Astrocyte of the spinal cord (primary cell): ENCODE data around the gene TTLL3.
A peak's percentile ranks its signal among the peaks of the same experiment; 100 is the strongest.
"Not testable (repeated sequence)": the region's sequence is repeated elsewhere in the genome, so short reads cannot be mapped to it uniquely, and the experiment has no call there.

Source experiments
- DNase-seq: peaks from one replicate; pipeline ENCODE4 v3.0.0; 2011; ENCODE audit warnings: low read depth, low spot score
- H3K4me3 ChIP-seq: 2 replicates; pipeline ENCODE4 v1.5.1; 2011; ENCODE audit warnings: low read depth, mild to moderate bottlenecking, low read length, moderate library complexity
- in situ Hi-C: cut with HindIII; loops from 2 replicates; pipeline ENCODE4 v1.10.0; 2017; ENCODE audit warnings: low sequenced_read_pairs
- TF ChIP-seq, protein P1 (sequence below): IDR thresholded peaks from 2 replicates; pipeline ENCODE4 v1.5.1; 2012; ENCODE audit warnings: low read depth, mild to moderate bottlenecking, low read length, inconsistent platforms

TTLL3 gene

DNA sequence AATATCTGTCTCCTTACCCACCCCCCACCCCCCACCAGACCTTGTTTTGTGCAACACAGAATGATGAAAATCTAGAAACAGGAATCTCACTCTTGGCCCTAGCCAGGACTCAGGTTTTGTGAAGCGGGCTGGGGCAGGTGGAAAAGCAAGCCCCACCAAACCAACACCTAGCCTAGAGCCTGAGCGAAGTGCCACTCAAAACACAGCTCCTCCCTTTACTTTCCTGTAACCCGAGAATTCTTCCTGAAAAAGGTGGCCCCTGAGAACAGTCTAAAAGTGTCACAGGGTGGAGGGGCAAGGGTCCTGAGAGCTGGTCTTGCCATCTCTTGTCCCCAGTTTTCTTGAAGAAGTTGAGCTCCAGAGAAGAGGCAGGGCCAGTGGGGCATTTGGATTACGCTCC is 51.1 kb downstream of the TTLL3 start:
- DNase-seq = no peak
- H3K4me3 ChIP-seq = no peak overlapping the region
- TF ChIP-seq, protein P1, sequence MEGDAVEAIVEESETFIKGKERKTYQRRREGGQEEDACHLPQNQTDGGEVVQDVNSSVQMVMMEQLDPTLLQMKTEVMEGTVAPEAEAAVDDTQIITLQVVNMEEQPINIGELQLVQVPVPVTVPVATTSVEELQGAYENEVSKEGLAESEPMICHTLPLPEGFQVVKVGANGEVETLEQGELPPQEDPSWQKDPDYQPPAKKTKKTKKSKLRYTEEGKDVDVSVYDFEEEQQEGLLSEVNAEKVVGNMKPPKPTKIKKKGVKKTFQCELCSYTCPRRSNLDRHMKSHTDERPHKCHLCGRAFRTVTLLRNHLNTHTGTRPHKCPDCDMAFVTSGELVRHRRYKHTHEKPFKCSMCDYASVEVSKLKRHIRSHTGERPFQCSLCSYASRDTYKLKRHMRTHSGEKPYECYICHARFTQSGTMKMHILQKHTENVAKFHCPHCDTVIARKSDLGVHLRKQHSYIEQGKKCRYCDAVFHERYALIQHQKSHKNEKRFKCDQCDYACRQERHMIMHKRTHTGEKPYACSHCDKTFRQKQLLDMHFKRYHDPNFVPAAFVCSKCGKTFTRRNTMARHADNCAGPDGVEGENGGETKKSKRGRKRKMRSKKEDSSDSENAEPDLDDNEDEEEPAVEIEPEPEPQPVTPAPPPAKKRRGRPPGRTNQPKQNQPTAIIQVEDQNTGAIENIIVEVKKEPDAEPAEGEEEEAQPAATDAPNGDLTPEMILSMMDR = no peak
- in situ Hi-C loops = no loop called here

DNA sequence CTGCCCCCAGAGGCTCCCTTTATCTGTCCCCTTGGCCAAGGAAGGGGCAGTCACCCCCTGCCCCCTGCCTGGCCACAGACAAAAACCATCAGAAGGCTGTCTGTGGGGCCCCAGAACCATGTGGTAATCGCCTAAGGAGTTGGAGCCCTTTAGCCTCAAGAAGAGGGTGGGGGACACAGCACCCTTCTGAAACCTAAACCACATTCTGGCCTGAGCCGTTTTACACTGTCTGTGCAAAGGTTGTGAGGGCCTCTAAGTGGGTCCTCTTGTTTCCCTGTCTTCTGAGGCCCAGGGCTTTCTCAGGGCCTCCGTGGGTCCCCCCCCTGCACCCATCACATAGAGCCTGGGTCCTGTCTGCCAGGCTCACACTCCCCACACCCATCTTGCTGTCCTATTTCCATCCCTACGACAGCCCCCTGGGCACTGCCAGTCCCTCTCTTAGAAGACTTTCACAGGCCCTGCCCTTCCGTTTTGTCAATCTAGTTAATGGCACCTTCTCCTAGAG is 51.6 kb downstream of the TTLL3 start:
- TF ChIP-seq, protein P1 = no peak
- no peak overlapping the region for H3K4me3 ChIP-seq
- DNase-seq = no peak
- in situ Hi-C loops = no loop called here

DNA sequence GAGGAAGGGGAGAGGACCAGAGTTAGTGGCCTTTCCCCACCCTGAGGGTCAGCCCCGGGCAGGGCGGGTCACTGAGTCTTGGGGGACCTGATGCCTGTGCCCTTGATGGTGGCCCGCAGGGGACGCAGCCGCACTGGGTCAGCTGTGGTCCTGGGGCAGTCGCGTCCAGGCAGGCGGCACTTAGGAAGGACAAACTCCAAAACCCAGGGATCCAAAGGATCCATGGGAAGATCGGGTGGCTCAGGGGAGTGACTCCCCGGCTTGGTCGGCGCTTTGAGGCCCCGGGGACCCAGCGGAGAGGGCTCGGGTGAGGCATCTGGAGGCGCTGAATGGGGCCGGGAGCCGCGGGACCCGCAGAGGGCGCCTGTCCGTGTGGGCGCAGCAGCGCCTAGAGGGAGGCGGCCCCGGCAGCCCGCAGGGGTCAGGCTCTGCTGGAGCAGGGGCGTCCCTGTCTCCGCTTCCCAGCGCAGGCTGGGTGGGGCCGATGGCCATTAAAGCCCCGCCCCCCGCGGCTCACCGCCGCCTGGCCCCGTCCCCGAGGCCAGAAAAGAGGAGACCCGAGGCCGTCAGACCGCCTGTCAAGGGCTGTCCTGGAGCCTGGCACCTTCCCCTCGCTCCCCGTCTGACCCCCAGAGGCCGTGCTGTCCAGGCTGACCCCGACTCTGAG is 52.5 kb downstream of the TTLL3 start:
- DNase-seq = peak; percentile 18
- no peak overlapping the region for H3K4me3 ChIP-seq
- TF ChIP-seq, protein P1 = peak; percentile 29
- in situ Hi-C loops = no loop called here

DNA sequence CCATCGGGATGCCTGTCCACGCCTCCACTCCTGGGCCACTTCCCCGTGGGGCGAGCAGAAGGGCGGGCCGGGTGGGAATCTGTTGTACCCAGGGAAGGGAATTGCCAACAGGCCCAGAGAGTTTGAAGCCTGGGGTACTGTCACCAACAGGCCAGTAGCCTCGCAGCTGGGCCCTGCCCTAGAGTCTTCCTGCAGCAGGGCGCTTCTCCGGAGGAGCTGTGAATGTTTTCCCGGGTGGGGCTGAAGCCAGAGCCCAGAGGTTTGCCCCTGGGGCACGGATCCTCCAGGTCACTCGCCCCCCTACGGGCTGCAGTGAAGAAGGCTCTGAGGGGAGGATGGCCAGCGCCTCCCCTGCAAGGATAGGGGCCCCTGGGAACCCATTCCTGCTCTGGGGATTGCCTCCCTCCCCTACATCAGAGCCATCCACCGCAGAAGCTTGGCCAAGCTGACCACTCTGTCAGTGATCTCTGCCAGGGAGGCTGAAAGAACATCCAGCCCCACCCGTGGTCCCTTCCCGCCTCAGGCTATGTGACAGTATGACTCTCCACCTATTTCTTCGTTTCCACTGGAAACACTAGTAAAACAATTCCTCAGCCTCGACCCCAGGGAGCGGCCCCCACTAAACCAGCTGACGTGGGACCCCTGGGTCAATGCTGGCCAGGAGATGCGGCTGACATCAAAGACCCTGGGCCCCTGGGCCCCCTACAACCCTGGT is 53.2 kb downstream of the TTLL3 start:
- TF ChIP-seq, protein P1 = no peak
- no peak overlapping the region for H3K4me3 ChIP-seq
- DNase-seq = no peak
- in situ Hi-C loops = no loop called here

DNA sequence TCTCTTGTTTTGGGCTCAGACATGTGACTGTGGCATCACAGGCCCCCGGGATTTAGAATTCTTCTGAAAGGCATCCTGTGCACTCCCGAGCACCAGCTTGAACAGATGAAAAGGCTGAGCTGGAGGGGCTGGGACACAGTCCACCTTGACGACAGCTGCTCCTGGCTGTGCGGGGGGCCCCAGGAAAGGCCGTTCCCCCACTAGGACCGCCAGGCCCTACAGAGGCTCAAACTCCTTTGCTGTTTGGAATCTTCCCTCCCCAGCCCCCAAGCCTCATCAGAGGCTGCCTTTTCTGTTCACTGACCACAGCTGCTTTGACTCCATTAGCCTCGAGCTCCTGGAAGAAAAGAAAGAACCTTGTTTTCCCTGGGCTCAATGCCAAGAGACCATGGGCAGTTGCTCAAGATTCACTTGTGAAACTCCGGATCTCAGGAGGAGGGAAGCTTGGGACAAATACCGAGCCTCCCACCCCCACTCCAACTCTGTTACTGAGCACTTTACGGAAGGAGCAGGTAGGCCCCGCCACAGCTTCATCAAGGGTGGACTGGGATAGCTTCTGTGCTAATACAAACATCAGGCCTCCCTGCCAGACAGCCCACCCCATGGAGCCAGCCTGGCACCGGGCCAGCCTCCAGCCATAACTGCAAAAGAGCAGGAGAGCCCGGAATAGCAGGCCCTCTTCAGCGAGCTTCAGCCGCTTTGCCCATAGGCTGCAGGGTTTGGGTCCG is 54.3 kb downstream of the TTLL3 start:
- in situ Hi-C loops = no loop called here
- no peak overlapping the region for H3K4me3 ChIP-seq
- TF ChIP-seq, protein P1 = no peak
- peak; percentile 88 for DNase-seq

DNA sequence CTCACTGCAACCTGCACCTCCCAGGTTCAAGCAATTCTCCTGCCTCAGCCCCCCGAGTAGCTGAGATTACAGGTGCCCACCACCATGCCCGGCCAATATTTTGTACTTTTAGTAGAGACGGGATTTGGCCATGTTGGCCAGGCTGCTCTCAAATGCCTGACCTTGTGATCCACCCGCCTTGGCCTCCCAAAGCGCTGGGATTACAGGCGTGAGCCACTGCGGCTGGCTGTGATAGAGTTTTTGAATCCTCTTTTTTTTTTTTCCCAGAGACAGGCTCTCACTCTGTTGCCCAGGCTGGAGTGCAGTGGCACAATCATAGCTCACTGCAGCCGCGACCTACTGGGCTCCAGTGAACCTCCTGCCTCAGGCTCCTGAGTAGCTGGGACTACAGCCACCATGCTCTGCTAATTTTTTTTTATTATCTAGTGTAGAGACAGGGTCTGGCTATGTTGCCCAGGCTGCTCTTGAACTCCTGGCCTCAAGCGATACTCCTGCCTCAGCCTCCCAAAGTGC is 55.1 kb downstream of the TTLL3 start:
- DNase-seq, in situ Hi-C loops: not testable (repeated sequence)

DNA sequence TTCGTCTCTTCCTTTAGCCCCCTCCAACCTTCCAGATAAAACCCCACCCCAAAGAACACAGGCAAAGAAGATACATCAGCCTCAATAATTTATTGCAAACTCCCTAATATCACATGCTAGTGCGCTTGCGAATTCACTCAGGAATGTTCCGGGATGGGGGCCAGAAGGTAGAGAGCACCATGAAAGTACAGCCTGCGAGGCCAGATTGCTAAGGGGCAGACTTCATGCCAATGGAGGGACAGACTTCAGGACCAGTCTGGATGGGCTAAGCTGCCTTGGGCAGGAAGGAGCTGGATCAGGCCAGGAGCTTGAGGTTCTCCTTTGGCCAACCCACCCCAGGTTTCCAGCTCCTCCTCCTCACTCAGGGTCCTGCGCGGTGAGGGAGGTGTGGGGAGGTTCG is 56.6 kb downstream of the TTLL3 start:
- no peak for DNase-seq
- in situ Hi-C loops = no loop called here
- TF ChIP-seq, protein P1 = no peak

More for the DNA sequence above, 55.1 kb downstream of the TTLL3 start:
- not testable (repeated sequence) for H3K4me3 ChIP-seq

More for the DNA sequence above, 56.6 kb downstream of the TTLL3 start:
- no peak overlapping the region for H3K4me3 ChIP-seq
